HEK293 (cell line): ENCODE data around the gene MTOR.

Experiments
- CTCF ChIA-PET: fragments of 350-600 bp; formaldehyde crosslinking; extraction: SDS; loops from one replicate; lab custom pipeline; 2021; ENCODE audit warnings: antibody characterized with exemption; lab: Yijun Ruan, JAX
- POLR2A ChIA-PET: fragments of 300-600 bp; formaldehyde crosslinking; extraction: SDS; loops from one replicate; lab custom pipeline; 2020; ENCODE audit warnings: antibody characterized with exemption, inconsistent platforms; lab: Yijun Ruan, JAX
- H3K27ac ChIP-seq: fragments of 200-500 bp; sonication (Bioruptor generic); 2 replicates; pipeline ENCODE4 v1.5.1; 2014; ENCODE audit warnings: low read depth, low read length, control low read depth, inconsistent platforms; ENCODE audit errors: extremely low read depth
- H3K36me3 ChIP-seq, 2 experiments: fragments of 200-500 bp in 1 of 2; sonication (Bioruptor generic) in 1 of 2; 1 replicate in 1 of 2; 2 replicates in 1 of 2; pipeline ENCODE4 v1.5.1; 2014 to 2017; ENCODE audit warnings: inconsistent platforms in 2 of 2, low read length in 2 of 2; ENCODE audit not compliant: control insufficient read depth in 2 of 2, insufficient read depth in 1 of 2
- H3K4me1 ChIP-seq: fragments of 200-500 bp; sonication (Bioruptor generic); 2 replicates; pipeline ENCODE4 v1.5.1; 2014; ENCODE audit warnings: mild to moderate bottlenecking, low read length, inconsistent platforms; ENCODE audit not compliant: control insufficient read depth, insufficient read depth
- H3K4me3 ChIP-seq: 2 replicates; pipeline ENCODE4 v1.5.1; 2011; ENCODE audit warnings: low read depth, mild to moderate bottlenecking, control low read depth, low read length, moderate library complexity
- H3K9me3 ChIP-seq: fragments of 200-500 bp; sonication (Bioruptor generic); 2 replicates; pipeline ENCODE4 v1.5.1; 2014; ENCODE audit warnings: low read depth, low read length, inconsistent platforms; ENCODE audit not compliant: control insufficient read depth, insufficient read depth
- BCL11A ChIP-seq: fragments of 450-650 bp; formaldehyde crosslinking; IDR thresholded peaks from 2 replicates; pipeline ENCODE4 v1.5.1; 2016; ENCODE audit warnings: low read depth, missing biosample characterization, missing genetic modification characterization
- FEZF1 ChIP-seq: fragments of 450-650 bp; formaldehyde crosslinking; IDR thresholded peaks from 2 replicates; pipeline ENCODE4 v1.5.1; 2016; ENCODE audit warnings: missing biosample characterization, missing genetic modification characterization
- GLIS2 ChIP-seq: fragments of 450-650 bp; formaldehyde crosslinking; IDR thresholded peaks from 2 replicates; pipeline ENCODE4 v1.5.1; 2016; ENCODE audit warnings: missing biosample characterization, missing genetic modification characterization
- HOXA7 ChIP-seq: sonication (generic); formaldehyde crosslinking; IDR thresholded peaks from 2 replicates; pipeline ENCODE4 v1.8.1; 2022; ENCODE audit warnings: missing genetic modification reagents, borderline replicate concordance
- HOXD13 ChIP-seq: sonication (generic); formaldehyde crosslinking; IDR thresholded peaks from 2 replicates; pipeline ENCODE4 v1.8.0; 2022; ENCODE audit warnings: missing genetic modification reagents, borderline replicate concordance
- IKZF3 ChIP-seq: fragments of 450-650 bp; IDR thresholded peaks from 2 replicates; pipeline ENCODE4 v1.5.0; 2018; ENCODE audit warnings: missing biosample characterization, mild to moderate bottlenecking, missing genetic modification characterization, moderate library complexity
- SCRT1 ChIP-seq: fragments of 450-650 bp; formaldehyde crosslinking; IDR thresholded peaks from 2 replicates; pipeline ENCODE4 v1.5.1; 2016; ENCODE audit warnings: missing biosample characterization, missing genetic modification characterization, borderline replicate concordance
- SETDB1 ChIP-seq: IDR thresholded peaks from one replicate; pipeline ENCODE4 v1.6.1; 2017; ENCODE audit warnings: mild to moderate bottlenecking, low read length, moderate library complexity, mixed read lengths; ENCODE audit not compliant: insufficient read length
- SP3 ChIP-seq: fragments of 450-650 bp; formaldehyde crosslinking; IDR thresholded peaks from 2 replicates; pipeline ENCODE4 v1.5.1; 2016; ENCODE audit warnings: missing biosample characterization, missing genetic modification characterization
- WT1 ChIP-seq: fragments of 450-650 bp; formaldehyde crosslinking; IDR thresholded peaks from 2 replicates; pipeline ENCODE4 v1.5.1; 2016; ENCODE audit warnings: missing biosample characterization, missing genetic modification characterization
- ZBTB1 ChIP-seq: fragments of 450-650 bp; formaldehyde crosslinking; IDR thresholded peaks from 2 replicates; pipeline ENCODE4 v1.5.1; 2016; ENCODE audit warnings: missing biosample characterization, missing genetic modification characterization
- ZBTB21 ChIP-seq: fragments of 450-650 bp; formaldehyde crosslinking; IDR thresholded peaks from 2 replicates; pipeline ENCODE4 v1.5.1; 2017; ENCODE audit warnings: missing biosample characterization, missing genetic modification characterization
- ZFP69B ChIP-seq: fragments of 450-650 bp; formaldehyde crosslinking; IDR thresholded peaks from 2 replicates; pipeline ENCODE4 v1.5.1; 2016; ENCODE audit warnings: missing biosample characterization, missing genetic modification characterization
- ZNF146 ChIP-seq: fragments of 450-650 bp; formaldehyde crosslinking; IDR thresholded peaks from 2 replicates; pipeline ENCODE4 v1.5.1; 2016; ENCODE audit warnings: missing biosample characterization, missing genetic modification characterization
- ZNF174 ChIP-seq: fragments of 450-650 bp; formaldehyde crosslinking; IDR thresholded peaks from 2 replicates; pipeline ENCODE4 v1.5.0; 2017; ENCODE audit warnings: missing biosample characterization, mild to moderate bottlenecking, missing genetic modification characterization
- ZNF239 ChIP-seq: fragments of 450-650 bp; formaldehyde crosslinking; IDR thresholded peaks from 2 replicates; pipeline ENCODE4 v1.5.1; 2016; ENCODE audit warnings: missing biosample characterization, missing genetic modification characterization
- ZNF354C ChIP-seq: fragments of 450-650 bp; formaldehyde crosslinking; IDR thresholded peaks from 2 replicates; pipeline ENCODE4 v1.5.1; 2016; ENCODE audit warnings: missing biosample characterization, missing genetic modification characterization, low read depth, borderline replicate concordance
- ZNF37A ChIP-seq: fragments of 450-650 bp; IDR thresholded peaks from 2 replicates; pipeline ENCODE4 v1.5.1; 2018; ENCODE audit warnings: missing biosample characterization, missing genetic modification characterization
- ZNF530 ChIP-seq: fragments of 450-650 bp; formaldehyde crosslinking; IDR thresholded peaks from 2 replicates; pipeline ENCODE4 v1.5.1; 2016; ENCODE audit warnings: low read depth, missing biosample characterization, missing genetic modification characterization
- ZNF623 ChIP-seq: fragments of 450-650 bp; formaldehyde crosslinking; IDR thresholded peaks from 2 replicates; pipeline ENCODE4 v1.5.1; 2016; ENCODE audit warnings: missing biosample characterization, missing genetic modification characterization
- ZNF654 ChIP-seq: fragments of 450-650 bp; formaldehyde crosslinking; IDR thresholded peaks from 2 replicates; pipeline ENCODE4 v1.5.1; 2016; ENCODE audit warnings: low read depth, missing biosample characterization, missing genetic modification characterization
- ZNF701 ChIP-seq: fragments of 450-650 bp; formaldehyde crosslinking; IDR thresholded peaks from 2 replicates; pipeline ENCODE4 v1.5.1; 2016; ENCODE audit warnings: missing biosample characterization, missing genetic modification characterization
- ZNF747 ChIP-seq: fragments of 450-650 bp; formaldehyde crosslinking; IDR thresholded peaks from 2 replicates; pipeline ENCODE4 v1.5.1; 2016; ENCODE audit warnings: missing biosample characterization, missing genetic modification characterization
- ZNF843 ChIP-seq: fragments of 450-650 bp; formaldehyde crosslinking; IDR thresholded peaks from 2 replicates; pipeline ENCODE4 v1.5.1; 2016; ENCODE audit warnings: missing biosample characterization, missing genetic modification characterization
- TF ChIP-seq, protein P1 (sequence below): fragments of 450-650 bp; formaldehyde crosslinking; IDR thresholded peaks from 2 replicates; pipeline ENCODE4 v1.5.1; 2016; ENCODE audit warnings: missing biosample characterization, missing genetic modification characterization
- TF ChIP-seq, protein P2 (sequence below): fragments of 450-650 bp; formaldehyde crosslinking; IDR thresholded peaks from 2 replicates; pipeline ENCODE4 v1.5.1; 2016; ENCODE audit warnings: missing biosample characterization, missing genetic modification characterization
- TF ChIP-seq, protein P3 (sequence below): fragments of 450-650 bp; formaldehyde crosslinking; IDR thresholded peaks from 2 replicates; pipeline ENCODE4 v1.5.1; 2017; ENCODE audit warnings: missing biosample characterization, missing genetic modification characterization
- TF ChIP-seq, protein P4 (sequence below): fragments of 450-650 bp; formaldehyde crosslinking; IDR thresholded peaks from 2 replicates; pipeline ENCODE4 v1.5.1; 2017; ENCODE audit warnings: missing biosample characterization, missing genetic modification characterization

MTOR gene

DNA sequence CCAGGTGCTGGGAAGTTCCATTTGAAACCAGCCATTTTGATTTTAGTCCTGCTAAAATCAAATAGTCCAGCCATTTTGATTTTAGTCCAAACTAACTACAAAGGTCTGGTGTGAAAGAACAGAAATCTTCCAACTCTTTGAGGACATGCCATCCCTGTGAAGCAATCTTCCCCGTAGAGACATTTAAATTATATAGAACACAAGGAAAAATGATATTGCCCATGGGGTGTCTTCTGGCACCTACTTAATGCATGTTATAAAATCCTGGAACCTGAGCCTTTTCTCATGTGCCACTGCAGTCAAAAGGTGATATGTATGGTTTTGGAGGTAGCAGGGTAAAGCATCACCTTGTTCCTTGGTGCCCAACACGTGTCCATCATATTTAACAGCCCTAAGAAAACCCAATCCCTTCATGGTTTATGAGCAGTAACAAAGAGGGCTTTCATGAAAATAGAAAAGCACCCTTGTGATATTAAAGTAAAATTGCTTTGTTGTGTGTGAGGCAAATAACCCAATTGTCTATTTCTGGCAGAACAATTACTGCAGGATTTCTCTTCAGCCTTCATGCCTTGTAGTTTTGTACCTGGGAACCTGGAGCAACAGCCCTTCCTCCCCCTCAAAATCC is 46.9 kb downstream of the MTOR start:
- no peak overlapping the region for H3K4me3 ChIP-seq
- ChIA-PET CTCF (interaction anchor here (1.6 kb wide), 1 partner anchor 178 kb away, joined by 5 read pairs; no protein-coding TSS in a partner anchor), POLR2A (no interaction called here)
- no peaks in the 10 kb centered on the region for H3K9me3 ChIP-seq
- H3K4me1 ChIP-seq = no peaks in the 10 kb centered on the region
- no peak overlapping the region for H3K27ac ChIP-seq
- TF ChIP-seq FEZF1 (tag by site-specific recombination) = no peak
- no peak for TF ChIP-seq HOXD13 (CRISPR knock-in tag)
- TF ChIP-seq SETDB1 = no peak
- TF ChIP-seq HOXA7 (CRISPR knock-in tag) = no peak
- no peak for TF ChIP-seq GLIS2 (tag by site-specific recombination)
- TF ChIP-seq WT1 = no peak
- no peak for TF ChIP-seq BCL11A (tag by site-specific recombination)
- no peak for TF ChIP-seq ZBTB21 (tag by site-specific recombination)
- TF ChIP-seq, protein P1, sequence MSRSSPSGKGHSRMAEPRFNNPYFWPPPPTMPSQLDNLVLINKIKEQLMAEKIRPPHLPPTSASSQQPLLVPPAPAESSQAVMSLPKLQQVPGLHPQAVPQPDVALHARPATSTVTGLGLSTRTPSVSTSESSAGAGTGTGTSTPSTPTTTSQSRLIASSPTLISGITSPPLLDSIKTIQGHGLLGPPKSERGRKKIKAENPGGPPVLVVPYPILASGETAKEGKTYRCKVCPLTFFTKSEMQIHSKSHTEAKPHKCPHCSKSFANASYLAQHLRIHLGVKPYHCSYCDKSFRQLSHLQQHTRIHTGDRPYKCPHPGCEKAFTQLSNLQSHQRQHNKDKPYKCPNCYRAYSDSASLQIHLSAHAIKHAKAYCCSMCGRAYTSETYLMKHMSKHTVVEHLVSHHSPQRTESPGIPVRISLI (tag by site-specific recombination) = no peak
- TF ChIP-seq ZNF654 (tag by site-specific recombination) = no peak
- no peak for TF ChIP-seq ZNF174 (tag by site-specific recombination)
- TF ChIP-seq ZBTB1 (tag by site-specific recombination) = no peak
- TF ChIP-seq ZFP69B (tag by site-specific recombination) = no peak
- TF ChIP-seq, protein P2, sequence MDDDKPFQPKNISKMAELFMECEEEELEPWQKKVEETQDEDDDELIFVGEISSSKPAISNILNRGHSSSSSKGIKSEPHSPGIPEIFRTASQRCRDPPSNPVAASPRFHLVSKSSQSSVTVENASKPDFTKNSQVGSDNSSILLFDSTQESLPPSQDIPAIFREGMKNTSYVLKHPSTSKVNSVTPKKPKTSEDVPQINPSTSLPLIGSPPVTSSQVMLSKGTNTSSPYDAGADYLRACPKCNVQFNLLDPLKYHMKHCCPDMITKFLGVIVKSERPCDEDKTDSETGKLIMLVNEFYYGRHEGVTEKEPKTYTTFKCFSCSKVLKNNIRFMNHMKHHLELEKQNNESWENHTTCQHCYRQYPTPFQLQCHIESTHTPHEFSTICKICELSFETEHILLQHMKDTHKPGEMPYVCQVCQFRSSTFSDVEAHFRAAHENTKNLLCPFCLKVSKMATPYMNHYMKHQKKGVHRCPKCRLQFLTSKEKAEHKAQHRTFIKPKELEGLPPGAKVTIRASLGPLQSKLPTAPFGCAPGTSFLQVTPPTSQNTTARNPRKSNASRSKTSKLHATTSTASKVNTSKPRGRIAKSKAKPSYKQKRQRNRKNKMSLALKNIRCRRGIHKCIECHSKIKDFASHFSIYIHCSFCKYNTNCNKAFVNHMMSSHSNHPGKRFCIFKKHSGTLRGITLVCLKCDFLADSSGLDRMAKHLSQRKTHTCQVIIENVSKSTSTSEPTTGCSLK (tag by site-specific recombination) = no peak
- no peak for TF ChIP-seq ZNF239
- TF ChIP-seq ZNF701 = no peak
- H3K36me3 ChIP-seq = peaks cover 38 to 98% of the 10 kb centered on the region in 2 experiments

DNA sequence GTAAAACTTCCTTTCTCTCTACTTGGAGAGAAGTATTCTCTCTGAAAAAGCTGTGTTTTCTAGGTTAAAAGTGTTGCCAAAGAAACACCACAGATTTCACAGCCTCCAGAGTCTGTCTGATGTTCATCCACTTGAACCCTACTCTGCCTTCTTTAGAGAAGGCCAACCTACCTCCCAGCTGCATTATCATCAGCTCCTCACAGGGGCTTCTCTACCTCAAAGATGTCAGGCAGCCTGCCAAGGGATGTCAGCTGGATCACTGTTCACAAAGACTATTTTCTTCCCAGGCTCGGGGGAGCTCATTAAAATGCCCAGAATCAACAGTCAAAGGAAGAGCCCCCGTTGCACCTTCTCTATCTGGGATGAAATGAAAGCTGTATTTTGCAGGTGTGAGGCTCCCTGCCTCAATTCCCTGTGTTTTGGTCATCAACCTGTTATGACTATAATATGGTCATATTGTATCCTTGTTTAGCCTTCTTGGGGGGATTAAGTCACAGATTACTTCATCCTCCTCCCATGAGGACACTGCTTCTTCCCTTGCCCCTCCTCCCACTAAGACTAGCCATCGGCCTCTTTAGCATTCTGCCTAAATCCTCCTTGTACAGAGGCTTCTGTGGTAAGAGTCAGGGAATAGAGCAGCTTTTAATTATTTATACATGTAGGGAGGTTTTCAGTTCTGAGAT is 47.5 kb downstream of the MTOR start:
- Histone ChIP-seq H3K27ac (no peak overlapping the region), H3K4me1 (no peaks in the 10 kb centered on the region), H3K36me3 (peaks cover 39 to 99% of the 10 kb centered on the region in 2 experiments), H3K9me3 (no peaks in the 10 kb centered on the region), H3K4me3 (no peak overlapping the region)
- no peak for TF ChIP-seq ZNF146 (tag by site-specific recombination)
- no peak for TF ChIP-seq ZNF354C (tag by site-specific recombination)
- TF ChIP-seq SP3 (tag by site-specific recombination) = no peak
- no peak for TF ChIP-seq ZNF747 (tag by site-specific recombination)
- no peak for TF ChIP-seq ZNF530 (tag by site-specific recombination)
- TF ChIP-seq ZNF37A (tag by site-specific recombination) = no peak
- TF ChIP-seq, protein P3, sequence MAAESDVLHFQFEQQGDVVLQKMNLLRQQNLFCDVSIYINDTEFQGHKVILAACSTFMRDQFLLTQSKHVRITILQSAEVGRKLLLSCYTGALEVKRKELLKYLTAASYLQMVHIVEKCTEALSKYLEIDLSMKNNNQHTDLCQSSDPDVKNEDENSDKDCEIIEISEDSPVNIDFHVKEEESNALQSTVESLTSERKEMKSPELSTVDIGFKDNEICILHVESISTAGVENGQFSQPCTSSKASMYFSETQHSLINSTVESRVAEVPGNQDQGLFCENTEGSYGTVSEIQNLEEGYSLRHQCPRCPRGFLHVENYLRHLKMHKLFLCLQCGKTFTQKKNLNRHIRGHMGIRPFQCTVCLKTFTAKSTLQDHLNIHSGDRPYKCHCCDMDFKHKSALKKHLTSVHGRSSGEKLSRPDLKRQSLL (tag by site-specific recombination) = no peak
- TF ChIP-seq, protein P4, sequence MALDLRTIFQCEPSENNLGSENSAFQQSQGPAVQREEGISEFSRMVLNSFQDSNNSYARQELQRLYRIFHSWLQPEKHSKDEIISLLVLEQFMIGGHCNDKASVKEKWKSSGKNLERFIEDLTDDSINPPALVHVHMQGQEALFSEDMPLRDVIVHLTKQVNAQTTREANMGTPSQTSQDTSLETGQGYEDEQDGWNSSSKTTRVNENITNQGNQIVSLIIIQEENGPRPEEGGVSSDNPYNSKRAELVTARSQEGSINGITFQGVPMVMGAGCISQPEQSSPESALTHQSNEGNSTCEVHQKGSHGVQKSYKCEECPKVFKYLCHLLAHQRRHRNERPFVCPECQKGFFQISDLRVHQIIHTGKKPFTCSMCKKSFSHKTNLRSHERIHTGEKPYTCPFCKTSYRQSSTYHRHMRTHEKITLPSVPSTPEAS (tag by site-specific recombination) = no peak
- no peak for TF ChIP-seq ZNF623
- no peak for TF ChIP-seq SCRT1 (tag by site-specific recombination)
- no peak for TF ChIP-seq IKZF3
- no peak for TF ChIP-seq ZNF843
- CTCF ChIA-PET = interaction anchor here (1.1 kb wide), 1 partner anchor 27 kb away, joined by 3 read pairs; no protein-coding TSS in a partner anchor
- POLR2A ChIA-PET = no interaction called here
